ENCODE results near the gene KIAA0825. TPM values are rescaled to one million over a fixed set of nuclear protein-coding genes. Genes with fewer than 3 reads are reported as not detected.

KIAA0825 gene
- total RNA-seq, 4 donors from 2014 or later, result 4.7 to 5.8 (median 5.0) TPM

DNA sequence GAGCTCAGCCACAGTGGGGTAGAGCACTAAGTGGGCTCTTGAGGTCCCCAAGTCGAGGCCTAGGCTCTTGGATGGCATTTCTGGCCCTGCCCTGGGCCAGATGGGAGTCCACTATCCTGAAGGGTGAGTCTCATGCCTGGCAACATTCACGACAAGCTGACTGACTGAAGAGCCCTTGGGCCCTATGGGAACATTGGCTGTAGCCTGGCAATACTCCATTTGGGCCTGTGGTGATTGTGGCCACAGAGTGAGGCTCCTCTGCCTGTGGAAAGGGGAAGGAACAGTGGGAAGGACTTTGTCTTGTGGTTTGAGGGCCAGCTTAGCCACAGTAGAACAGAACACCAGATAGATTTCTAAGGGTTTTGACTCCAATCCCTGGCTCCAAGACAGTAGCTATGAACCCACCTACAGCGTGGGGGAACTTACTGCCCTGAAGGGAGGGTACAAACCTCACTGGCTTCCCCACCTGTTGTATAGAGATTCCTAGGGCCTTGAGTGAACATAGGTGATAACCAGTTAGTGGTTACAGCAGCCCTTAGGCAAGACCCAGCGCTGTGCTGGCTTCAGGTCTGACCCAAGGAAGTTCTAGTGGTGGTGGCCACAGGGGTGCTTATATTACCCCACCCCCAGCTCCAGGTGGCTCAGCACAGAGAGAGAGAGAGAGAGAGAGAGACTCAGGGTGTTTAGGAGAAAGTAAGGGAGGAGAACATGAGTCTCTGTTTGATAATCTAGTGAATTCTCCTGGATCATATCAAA, 72.4 kb downstream of the KIAA0825 start:
- TF ChIP-seq, protein P1, sequence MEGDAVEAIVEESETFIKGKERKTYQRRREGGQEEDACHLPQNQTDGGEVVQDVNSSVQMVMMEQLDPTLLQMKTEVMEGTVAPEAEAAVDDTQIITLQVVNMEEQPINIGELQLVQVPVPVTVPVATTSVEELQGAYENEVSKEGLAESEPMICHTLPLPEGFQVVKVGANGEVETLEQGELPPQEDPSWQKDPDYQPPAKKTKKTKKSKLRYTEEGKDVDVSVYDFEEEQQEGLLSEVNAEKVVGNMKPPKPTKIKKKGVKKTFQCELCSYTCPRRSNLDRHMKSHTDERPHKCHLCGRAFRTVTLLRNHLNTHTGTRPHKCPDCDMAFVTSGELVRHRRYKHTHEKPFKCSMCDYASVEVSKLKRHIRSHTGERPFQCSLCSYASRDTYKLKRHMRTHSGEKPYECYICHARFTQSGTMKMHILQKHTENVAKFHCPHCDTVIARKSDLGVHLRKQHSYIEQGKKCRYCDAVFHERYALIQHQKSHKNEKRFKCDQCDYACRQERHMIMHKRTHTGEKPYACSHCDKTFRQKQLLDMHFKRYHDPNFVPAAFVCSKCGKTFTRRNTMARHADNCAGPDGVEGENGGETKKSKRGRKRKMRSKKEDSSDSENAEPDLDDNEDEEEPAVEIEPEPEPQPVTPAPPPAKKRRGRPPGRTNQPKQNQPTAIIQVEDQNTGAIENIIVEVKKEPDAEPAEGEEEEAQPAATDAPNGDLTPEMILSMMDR (IDR thresholded peaks at IDR 0.05; ENCODE audit: low read depth), result no peak

DNA sequence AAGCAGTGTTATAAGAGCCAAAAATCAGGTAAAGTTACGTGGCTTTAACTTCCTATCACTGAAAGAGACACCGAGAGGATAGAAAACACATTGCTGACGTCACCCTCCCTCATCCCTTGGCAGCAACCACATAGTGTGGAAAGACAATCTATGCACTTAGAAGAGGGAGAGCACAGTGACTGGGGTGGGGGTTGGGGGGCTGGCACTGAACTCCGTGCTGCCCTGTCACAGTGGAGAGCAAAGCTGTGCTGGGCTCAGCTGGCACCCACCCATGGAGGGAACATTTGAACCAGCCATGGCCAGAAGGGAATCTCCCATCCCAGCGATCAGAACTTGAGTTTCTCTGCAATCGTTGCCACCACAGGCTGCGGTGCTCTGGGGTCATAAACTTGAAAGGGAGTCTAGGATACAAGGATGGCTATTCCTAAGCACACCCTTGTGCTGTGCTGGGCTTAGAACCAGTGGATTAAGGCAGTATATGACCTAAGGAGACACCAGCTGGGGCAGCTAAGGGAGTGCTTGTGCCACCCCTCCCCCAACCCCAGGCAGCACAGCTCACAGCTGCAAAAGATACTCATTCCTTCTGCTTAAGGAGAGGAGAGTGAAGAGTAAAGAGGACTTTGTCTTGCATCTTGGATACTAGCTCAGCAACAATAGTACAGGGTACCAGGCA, 73.4 kb downstream of the KIAA0825 start:
- TF ChIP-seq, protein P1 (IDR thresholded peaks at IDR 0.05; ENCODE audit: low read depth), result no peak

DNA sequence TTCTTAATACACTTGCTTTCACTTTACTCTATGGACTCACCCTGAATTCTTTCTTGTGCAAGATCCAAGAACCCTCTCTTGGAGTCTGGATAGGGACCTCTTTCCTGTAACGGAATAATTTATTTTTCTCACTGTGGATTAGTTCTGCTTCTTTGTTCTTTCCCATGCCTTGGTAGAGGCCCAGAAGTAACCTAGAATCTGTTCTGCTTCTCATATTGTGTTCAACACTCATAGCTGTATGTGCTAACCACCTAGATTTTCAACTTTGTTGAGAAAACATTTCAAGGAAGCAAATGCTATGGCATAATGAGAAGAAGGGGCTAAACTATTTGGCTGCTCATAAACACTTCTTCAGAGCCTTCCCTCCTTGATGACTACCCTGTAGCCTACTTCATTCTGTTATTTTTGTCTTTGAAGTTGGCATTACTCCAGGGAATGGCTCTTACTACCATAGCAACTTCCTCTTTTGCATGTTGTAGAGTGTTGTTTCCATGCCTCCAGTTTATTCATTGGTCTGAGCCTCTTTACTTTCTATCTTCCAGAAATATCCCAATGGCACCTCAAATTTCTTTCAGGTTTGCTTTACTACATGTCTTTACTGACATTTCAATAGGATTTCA, 74.3 kb downstream of the KIAA0825 start:
- TF ChIP-seq, protein P1 (IDR thresholded peaks at IDR 0.05; ENCODE audit: low read depth), result no peak

DNA sequence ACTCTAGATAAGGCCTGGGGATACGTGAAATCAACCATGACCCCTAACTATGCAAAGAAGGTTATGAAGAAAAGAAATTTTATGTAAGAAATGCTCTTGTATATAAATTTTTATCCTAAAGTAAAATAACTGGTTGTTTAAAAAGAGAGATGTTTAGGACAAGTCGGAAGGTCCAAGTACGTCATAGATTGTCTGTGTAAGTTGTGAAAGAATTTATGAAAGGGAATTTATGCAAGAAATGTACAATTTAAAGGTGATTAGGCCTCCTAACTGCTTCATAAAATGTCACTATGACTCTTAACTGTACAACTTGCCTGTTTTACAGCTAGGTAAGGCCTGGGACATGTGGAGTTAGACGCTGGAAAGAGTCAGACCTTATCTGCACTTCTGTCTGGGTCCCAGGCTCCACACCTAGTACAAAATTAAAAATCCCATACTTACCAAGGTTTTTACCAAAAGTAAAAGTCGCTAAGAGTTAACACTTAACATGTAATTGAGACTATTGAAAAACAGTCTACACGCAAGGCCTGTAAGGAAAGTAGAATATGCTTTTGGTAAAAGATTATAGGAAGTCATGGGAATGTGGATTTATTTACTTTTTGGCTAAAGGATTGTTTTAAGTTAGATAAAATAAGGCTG, 77.4 kb downstream of the KIAA0825 start:
- TF ChIP-seq, protein P1 (IDR thresholded peaks at IDR 0.05; ENCODE audit: low read depth), result no peak

DNA sequence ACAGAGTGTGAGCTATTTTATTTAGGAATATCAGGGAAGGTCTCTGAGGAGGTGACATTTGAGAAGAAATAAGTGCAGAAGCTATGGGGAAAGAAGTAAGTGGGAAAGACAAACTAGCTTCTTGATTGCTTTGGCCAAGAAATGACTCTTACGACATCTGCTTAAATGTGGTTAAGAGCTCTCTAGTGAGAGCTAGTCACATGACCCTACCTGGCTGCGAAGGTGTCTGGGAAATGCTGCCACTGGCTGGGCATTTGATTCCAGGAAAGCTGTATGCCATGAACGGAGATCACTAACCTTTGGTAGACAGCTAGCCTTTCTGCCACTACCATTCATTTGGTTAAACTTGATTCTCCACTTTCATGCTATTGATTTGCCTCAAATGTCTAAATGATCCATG, 80.1 kb downstream of the KIAA0825 start:
- TF ChIP-seq, protein P1 (IDR thresholded peaks at IDR 0.05; ENCODE audit: low read depth), result no peak

DNA sequence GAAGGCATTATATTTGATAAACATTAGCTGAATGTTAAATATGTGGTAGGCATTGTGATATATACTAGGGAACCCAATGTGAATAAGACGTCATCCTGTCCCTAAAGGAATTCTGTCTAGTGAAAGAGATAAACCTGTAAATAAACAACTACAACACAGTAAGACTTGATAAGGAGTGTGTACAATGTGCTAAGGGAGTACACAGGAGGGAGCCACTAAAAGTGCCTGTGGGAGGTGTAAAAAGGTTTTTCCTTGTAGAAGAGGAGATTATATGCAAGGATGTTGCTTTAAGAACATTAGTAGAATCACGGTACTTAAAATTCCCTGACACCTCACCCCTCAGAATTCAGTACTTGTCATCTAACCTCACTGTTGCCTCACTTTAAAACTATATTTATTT, 91.7 kb downstream of the KIAA0825 start:
- TF ChIP-seq, protein P1 (IDR thresholded peaks at IDR 0.05; ENCODE audit: low read depth), result no peak

Measured in subcutaneous adipose tissue (tissue), 4 donors.